Left lung (tissue), 10 donors: ENCODE results near the gene SLC39A1. TPM values are rescaled to one million over a fixed set of nuclear protein-coding genes. Genes with fewer than 3 reads are reported as not detected.
A peak's percentile ranks its signal among the peaks of the same experiment; 100 is the strongest.

Experiments
- ATAC-seq: fragments of 200-7000 bp; cut with Tn5 transposase; one replicate; pipeline ENCODE4 v1.9.1; 2020; ENCODE audit warnings: moderate library complexity
- DNase-seq, 4 donors: peaks; one replicate each; pipeline ENCODE4 v3.0.0-alpha.2; 2013 to 2020
- H3K27ac ChIP-seq, 2 donors: fragments of 200-600 bp; sonication (generic) in 1 of 2; one replicate each; pipeline versions ENCODE4 v1.5.0 to v1.8.0; 2020 to 2021
- H3K27me3 ChIP-seq, 2 donors: fragments of 200-600 bp; sonication (generic) in 1 of 2; one replicate each; pipeline versions ENCODE4 v1.5.0 to v1.8.0; 2020 to 2021
- H3K36me3 ChIP-seq, 2 donors: fragments of 200-600 bp; sonication (generic) in 1 of 2; one replicate each; pipeline versions ENCODE4 v1.5.0 to v1.8.0; 2020 to 2021
- H3K4me1 ChIP-seq, 2 donors: fragments of 200-600 bp; one replicate each; pipeline ENCODE4 v1.8.0; 2021
- H3K4me3 ChIP-seq, 2 donors: fragments of 200-600 bp; sonication (generic) in 1 of 2; one replicate each; pipeline versions ENCODE4 v1.5.0 to v1.8.0; 2020 to 2021; ENCODE audit warnings: mild to moderate bottlenecking in 1 of 2
- H3K9me3 ChIP-seq, 2 donors: fragments of 200-600 bp; sonication (generic) in 1 of 2; one replicate each; pipeline versions ENCODE4 v1.5.0 to v1.8.0; 2020 to 2021
- CTCF ChIP-seq, 2 donors: fragments of 200-600 bp; sonication (generic) in 1 of 2; IDR thresholded peaks; one replicate each; pipeline versions ENCODE4 v1.5.0 to v1.8.0; 2021; ENCODE audit warnings: antibody characterized with exemption in 2 of 2
- intact Hi-C, 2 donors: fragments of 100-400 bp; cut with DNase I; formaldehyde crosslinking; loops; one replicate each; pipeline versions ENCODE4 v1.11.2 to v1.14.2; 2022
- polyA plus RNA-seq, 6 donors: library from polyadenylated mRNA; unstranded; fragments of 120-200 nt; gene quantifications; one replicate each; pipeline ENCODE4 v1.2.1, GENCODE V29; 2013; ENCODE audit not compliant: insufficient read length in 6 of 6
- total RNA-seq, 2 donors: library from RNA; stranded (reverse); fragmentation: NEBNext Ultra II Directional; extraction: Animal tissue kit (Norgen Biotek cat#: 25700); gene quantifications; one replicate each; pipeline ENCODE4 v1.2.1, GENCODE V29; 2021
- donor health status: DM: no; HTN: yes; CAD: no.
- donor health status: DM: no; HTN: no; CAD: no.

Gene SLC39A1
- total and polyA plus RNA-seq, 8 donors: 59.1 to 185 (median 64.0) TPM

GRCh38 chr1:153921803-153922075 lies 41.6 kb downstream of the SLC39A1 start:
- Histone ChIP-seq H3K4me1 (peaks cover 13 to 54% of the 10 kb centered on the region in 2 donors), H3K27ac (peak overlapping the region; percentile 84 to 87), H3K9me3 (no peaks in the 10 kb centered on the region), H3K4me3 (peak overlapping the region; percentile 72 to 87), H3K36me3 (no peaks in the 10 kb centered on the region), H3K27me3 (no peaks in the 10 kb centered on the region)
- no peak for ATAC-seq
- intact Hi-C loops: no loop called here
- DNase-seq: no peak
- TF ChIP-seq CTCF (IDR thresholded peaks at IDR 0.05): no peak

- H3K27ac ChIP-seq: peak overlapping the region in 1 of 2 donors; percentile 84
- intact Hi-C loops: no loop called here
Observed at GRCh38 chr1:153921080-153921802, 42.1 kb downstream of the SLC39A1 start.

GRCh38 chr1:153919876-153920852 lies 43.2 kb downstream of the SLC39A1 start:
- no peak for TF ChIP-seq CTCF (IDR thresholded peaks at IDR 0.05)
- H3K36me3 ChIP-seq: no peaks in the 10 kb centered on the region

More at GRCh38 chr1:153921080-153921802, 42.1 kb downstream of the SLC39A1 start:
- TF ChIP-seq CTCF (IDR thresholded peaks at IDR 0.05): no peak
- Histone ChIP-seq H3K4me3 (peak overlapping the region; percentile 72 to 87), H3K36me3 (no peaks in the 10 kb centered on the region), H3K4me1 (peaks cover 13 to 54% of the 10 kb centered on the region in 2 donors), H3K9me3 (no peaks in the 10 kb centered on the region), H3K27me3 (no peaks in the 10 kb centered on the region)
- DNase-seq (no peak), ATAC-seq (no peak)

GRCh38 chr1:153916297-153916696 lies 47.0 kb downstream of the SLC39A1 start:
- no peak for ATAC-seq

More at GRCh38 chr1:153919876-153920852, 43.2 kb downstream of the SLC39A1 start:
- no peaks in the 10 kb centered on the region for H3K9me3 ChIP-seq
- DNase-seq (no peak), ATAC-seq (no peak)
- intact Hi-C loops: no loop called here
- no peaks in the 10 kb centered on the region for H3K27me3 ChIP-seq
- H3K27ac ChIP-seq: peak overlapping the region in 1 of 2 donors; percentile 26
- peaks cover 13 to 54% of the 10 kb centered on the region in 2 donors for H3K4me1 ChIP-seq
- H3K4me3 ChIP-seq: no peak overlapping the region

More at GRCh38 chr1:153916297-153916696, 47.0 kb downstream of the SLC39A1 start:
- no peaks in the 10 kb centered on the region for H3K9me3 ChIP-seq
- no peaks in the 10 kb centered on the region for H3K27me3 ChIP-seq
- H3K27ac ChIP-seq: no peak overlapping the region
- no peak for DNase-seq
- no peaks in the 10 kb centered on the region for H3K36me3 ChIP-seq
- H3K4me3 ChIP-seq: no peak overlapping the region
- peaks cover 12 to 37% of the 10 kb centered on the region in 2 donors for H3K4me1 ChIP-seq
- no peak for TF ChIP-seq CTCF (IDR thresholded peaks at IDR 0.05)
- intact Hi-C loops: no loop called here
